Measurements from ENCODE around the gene PARD3.

Gene PARD3

DNA sequence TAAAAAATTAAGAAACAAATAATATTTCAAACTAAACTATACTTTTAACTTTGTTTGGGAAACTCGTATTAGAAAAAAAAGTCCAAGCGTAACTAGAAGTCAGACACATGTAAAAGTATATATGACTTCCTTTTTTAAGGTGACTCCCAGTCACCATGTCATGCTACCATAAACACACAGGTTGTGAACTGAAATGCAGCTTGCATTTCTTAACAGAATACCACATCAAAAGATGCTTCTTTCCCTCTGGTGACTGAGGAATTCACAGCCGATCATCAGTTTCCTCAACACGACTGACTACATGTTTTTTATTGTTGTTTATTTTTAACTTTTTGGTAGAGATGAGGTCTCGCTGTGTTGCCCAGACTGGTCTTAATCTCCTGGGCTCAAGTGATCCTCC lies 445.0 kb downstream of the PARD3 start:
- Histone ChIP-seq H3K23ac (ENCODE audit: low read length) (no peak overlapping the region), H3K4me3 (ENCODE audit: low read depth, low read length) (no peak overlapping the region), H3K27ac (ENCODE audit: low read depth, low read length) (no peak overlapping the region), H3K27me3 (ENCODE audit: insufficient read depth, low read length) (no peaks in the 10 kb centered on the region), H3K9me3 (ENCODE audit: insufficient read depth, low read depth, low read length) (no peaks in the 10 kb centered on the region), H4K12ac (ENCODE audit: low read depth, low read length) (no peak overlapping the region), H3K14ac (ENCODE audit: low read length) (no peak overlapping the region), H3K4me1 (ENCODE audit: control insufficient read depth in 1 of 2, insufficient read depth in 2 of 2, low read length in 2 of 2) (no peaks in the 10 kb centered on the region), H2BK12ac (ENCODE audit: low read length) (no peak overlapping the region), H4K8ac (ENCODE audit: low read depth, low read length) (no peak overlapping the region), H3K79me1 (ENCODE audit: low read length) (no peaks in the 10 kb centered on the region), H3K18ac (ENCODE audit: low read length) (no peak overlapping the region), H4K91ac (ENCODE audit: low read depth, low read length) (no peak overlapping the region), H2AFZ (ENCODE audit: insufficient read depth, low read length, poor library complexity) (no peak overlapping the region), H3K9ac (ENCODE audit: low read length) (no peak overlapping the region), H2BK5ac (ENCODE audit: low read depth, low read length, poor library complexity) (no peak overlapping the region), H3K36me3 (ENCODE audit: control insufficient read depth in 1 of 2, insufficient read depth in 2 of 2, low read length in 2 of 2) (peaks cover 0 to 3% of the 10 kb centered on the region in 2 experiments), H3K4ac (ENCODE audit: low read depth, low read length) (no peak overlapping the region), H3K4me2 (ENCODE audit: low read length) (no peak overlapping the region), H2BK120ac (ENCODE audit: insufficient read depth, low read length, poor library complexity) (no peak overlapping the region), H3K79me2 (ENCODE audit: control insufficient read depth, insufficient read depth, low read length, poor library complexity) (no peaks in the 10 kb centered on the region), H2AK5ac (ENCODE audit: low read length) (no peak overlapping the region)
- no peak for DNase-seq
- no CpG with 5 or more reads among the region's 5 CpGs for WGBS (ENCODE audit: extremely low coverage, insufficient coverage, insufficient read length)

DNA sequence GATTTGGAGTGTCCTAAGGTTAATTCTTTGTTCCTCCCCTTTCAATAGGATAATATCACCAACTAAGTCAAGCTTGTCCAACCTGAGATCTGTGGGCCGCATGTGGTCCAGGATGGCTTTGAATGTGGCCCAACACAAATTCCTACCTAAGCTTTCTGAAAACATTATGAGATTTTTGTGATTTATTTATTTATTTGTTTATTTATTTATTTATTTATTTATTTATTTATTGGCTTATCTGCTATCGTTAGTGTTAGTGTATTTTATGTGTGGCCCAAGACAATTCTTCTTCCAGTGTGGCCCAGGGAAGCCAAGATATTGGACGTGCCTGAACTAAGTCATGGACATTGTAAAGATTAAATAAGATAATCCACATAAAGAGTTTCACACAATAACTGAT lies 446.0 kb downstream of the PARD3 start:
- DNase-seq: no peak
- WGBS (ENCODE audit: extremely low coverage, insufficient coverage, insufficient read length): no CpG with 5 or more reads among the region's 3 CpGs
- Histone ChIP-seq H3K9ac (ENCODE audit: low read length) (no peak overlapping the region), H3K14ac (ENCODE audit: low read length) (no peak overlapping the region), H3K4me1 (ENCODE audit: control insufficient read depth in 1 of 2, insufficient read depth in 2 of 2, low read length in 2 of 2) (no peaks in the 10 kb centered on the region), H3K79me1 (ENCODE audit: low read length) (no peaks in the 10 kb centered on the region), H4K91ac (ENCODE audit: low read depth, low read length) (no peak overlapping the region), H3K79me2 (ENCODE audit: control insufficient read depth, insufficient read depth, low read length, poor library complexity) (no peaks in the 10 kb centered on the region), H3K27ac (ENCODE audit: low read depth, low read length) (no peak overlapping the region), H2AK5ac (ENCODE audit: low read length) (no peak overlapping the region), H3K27me3 (ENCODE audit: insufficient read depth, low read length) (no peaks in the 10 kb centered on the region), H3K4me3 (ENCODE audit: low read depth, low read length) (no peak overlapping the region), H3K36me3 (ENCODE audit: control insufficient read depth in 1 of 2, insufficient read depth in 2 of 2, low read length in 2 of 2) (peaks cover 0 to 1% of the 10 kb centered on the region in 2 experiments), H2AFZ (ENCODE audit: insufficient read depth, low read length, poor library complexity) (no peak overlapping the region), H2BK12ac (ENCODE audit: low read length) (no peak overlapping the region), H3K23ac (ENCODE audit: low read length) (no peak overlapping the region), H3K4ac (ENCODE audit: low read depth, low read length) (no peak overlapping the region), H2BK120ac (ENCODE audit: insufficient read depth, low read length, poor library complexity) (no peak overlapping the region), H4K12ac (ENCODE audit: low read depth, low read length) (no peak overlapping the region), H4K8ac (ENCODE audit: low read depth, low read length) (no peak overlapping the region), H2BK5ac (ENCODE audit: low read depth, low read length, poor library complexity) (no peak overlapping the region), H3K18ac (ENCODE audit: low read length) (no peak overlapping the region), H3K4me2 (ENCODE audit: low read length) (no peak overlapping the region), H3K9me3 (ENCODE audit: insufficient read depth, low read depth, low read length) (no peaks in the 10 kb centered on the region)

DNA sequence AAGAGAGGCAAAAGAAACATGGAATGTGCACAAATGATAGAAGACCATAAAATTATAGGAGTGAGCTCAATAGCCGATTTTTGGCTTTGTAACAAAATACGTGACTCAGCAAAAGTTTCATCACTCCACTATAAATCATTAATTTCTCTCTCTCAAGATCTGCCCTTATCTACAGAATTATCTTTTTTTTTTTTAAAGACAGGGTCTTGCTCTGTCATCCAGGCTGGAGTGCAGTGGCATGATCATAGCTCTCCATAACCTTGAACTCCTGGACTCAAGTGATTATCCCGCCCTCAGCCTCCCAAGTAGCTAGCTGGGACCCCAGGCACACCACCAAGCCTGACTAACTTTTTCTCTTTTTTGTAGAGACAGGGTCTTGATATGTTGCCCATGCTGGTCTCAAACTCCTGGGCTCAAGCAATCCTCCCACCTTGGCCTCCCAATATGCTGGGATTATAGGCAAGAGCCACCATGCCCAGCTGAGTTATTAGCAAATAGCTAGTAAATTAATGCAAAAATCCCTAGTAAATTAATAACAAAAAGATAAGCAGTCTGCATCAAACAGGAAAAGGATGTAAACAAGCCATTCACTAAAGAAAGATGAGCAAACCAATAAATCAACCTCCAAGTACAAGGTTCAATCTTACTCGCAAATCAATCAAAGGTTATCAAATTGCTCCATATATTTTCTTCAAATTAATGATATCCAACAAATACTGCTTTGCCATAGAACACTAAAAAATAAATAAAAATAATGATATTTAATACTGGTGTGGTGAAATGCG lies 450.7 kb downstream of the PARD3 start:
- no peaks in the 10 kb centered on the region for H3K79me1 ChIP-seq (ENCODE audit: low read length)
- no peak overlapping the region for H2BK5ac ChIP-seq (ENCODE audit: low read depth, low read length, poor library complexity)

DNA sequence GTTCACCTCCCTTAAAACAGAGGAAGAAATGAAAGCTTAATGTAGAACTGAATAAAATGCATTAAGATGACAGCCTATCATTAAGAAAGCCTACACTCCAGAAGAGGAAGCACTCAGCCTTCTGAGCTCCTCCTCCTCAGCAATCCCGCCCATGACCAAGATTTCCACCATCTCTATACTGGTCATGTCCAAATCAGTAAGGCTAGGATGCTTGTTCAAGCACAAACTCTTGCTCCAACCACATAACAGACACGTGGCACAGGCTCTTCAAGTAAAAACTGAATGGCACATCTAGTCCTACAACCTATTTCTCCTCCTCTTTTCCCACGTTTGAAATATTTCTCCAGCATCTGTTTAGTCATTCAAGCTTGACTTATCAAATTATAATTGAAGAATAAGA lies 454.1 kb downstream of the PARD3 start:
- H4K8ac ChIP-seq (ENCODE audit: low read depth, low read length): no peak overlapping the region
- H3K27ac ChIP-seq (ENCODE audit: low read depth, low read length): no peak overlapping the region
- no peak overlapping the region for H2BK12ac ChIP-seq (ENCODE audit: low read length)
- no peaks in the 10 kb centered on the region for H3K4me1 ChIP-seq (ENCODE audit: control insufficient read depth in 1 of 2, insufficient read depth in 2 of 2, low read length in 2 of 2)
- H3K36me3 ChIP-seq (ENCODE audit: control insufficient read depth in 1 of 2, insufficient read depth in 2 of 2, low read length in 2 of 2): peaks cover 0 to 2% of the 10 kb centered on the region in 2 experiments
- no peaks in the 10 kb centered on the region for H3K27me3 ChIP-seq (ENCODE audit: insufficient read depth, low read length)
- no CpG with 5 or more reads among the region's 3 CpGs for WGBS (ENCODE audit: extremely low coverage, insufficient coverage, insufficient read length)
- H3K4me2 ChIP-seq (ENCODE audit: low read length): no peak overlapping the region
- no peak overlapping the region for H4K91ac ChIP-seq (ENCODE audit: low read depth, low read length)
- H3K4ac ChIP-seq (ENCODE audit: low read depth, low read length): no peak overlapping the region
- H3K79me1 ChIP-seq (ENCODE audit: low read length): no peaks in the 10 kb centered on the region
- no peak for DNase-seq
- no peak overlapping the region for H3K14ac ChIP-seq (ENCODE audit: low read length)
- no peak overlapping the region for H2BK120ac ChIP-seq (ENCODE audit: insufficient read depth, low read length, poor library complexity)
- no peaks in the 10 kb centered on the region for H3K79me2 ChIP-seq (ENCODE audit: control insufficient read depth, insufficient read depth, low read length, poor library complexity)
- no peak overlapping the region for H2AFZ ChIP-seq (ENCODE audit: insufficient read depth, low read length, poor library complexity)
- H2AK5ac ChIP-seq (ENCODE audit: low read length): no peak overlapping the region
- H4K12ac ChIP-seq (ENCODE audit: low read depth, low read length): no peak overlapping the region
- no peak overlapping the region for H3K18ac ChIP-seq (ENCODE audit: low read length)
- no peak overlapping the region for H2BK5ac ChIP-seq (ENCODE audit: low read depth, low read length, poor library complexity)
- no peak overlapping the region for H3K9ac ChIP-seq (ENCODE audit: low read length)
- no peak overlapping the region for H3K23ac ChIP-seq (ENCODE audit: low read length)
- no peak overlapping the region for H3K4me3 ChIP-seq (ENCODE audit: low read depth, low read length)
- no peaks in the 10 kb centered on the region for H3K9me3 ChIP-seq (ENCODE audit: insufficient read depth, low read depth, low read length)

More for the DNA sequence above, 450.7 kb downstream of the PARD3 start:
- Histone ChIP-seq H2BK120ac (ENCODE audit: insufficient read depth, low read length, poor library complexity) (no peak overlapping the region), H3K4ac (ENCODE audit: low read depth, low read length) (no peak overlapping the region), H4K8ac (ENCODE audit: low read depth, low read length) (no peak overlapping the region), H2AFZ (ENCODE audit: insufficient read depth, low read length, poor library complexity) (no peak overlapping the region), H3K23ac (ENCODE audit: low read length) (no peak overlapping the region), H4K91ac (ENCODE audit: low read depth, low read length) (no peak overlapping the region), H3K27ac (ENCODE audit: low read depth, low read length) (no peak overlapping the region), H3K27me3 (ENCODE audit: insufficient read depth, low read length) (no peaks in the 10 kb centered on the region), H3K9me3 (ENCODE audit: insufficient read depth, low read depth, low read length) (no peaks in the 10 kb centered on the region), H3K4me2 (ENCODE audit: low read length) (no peak overlapping the region), H3K79me2 (ENCODE audit: control insufficient read depth, insufficient read depth, low read length, poor library complexity) (no peaks in the 10 kb centered on the region), H3K4me1 (ENCODE audit: control insufficient read depth in 1 of 2, insufficient read depth in 2 of 2, low read length in 2 of 2) (no peaks in the 10 kb centered on the region), H3K18ac (ENCODE audit: low read length) (no peak overlapping the region), H2AK5ac (ENCODE audit: low read length) (no peak overlapping the region), H3K9ac (ENCODE audit: low read length) (no peak overlapping the region), H4K12ac (ENCODE audit: low read depth, low read length) (no peak overlapping the region), H2BK12ac (ENCODE audit: low read length) (no peak overlapping the region), H3K36me3 (ENCODE audit: control insufficient read depth in 1 of 2, insufficient read depth in 2 of 2, low read length in 2 of 2) (no peaks in the 10 kb centered on the region), H3K14ac (ENCODE audit: low read length) (no peak overlapping the region), H3K4me3 (ENCODE audit: low read depth, low read length) (no peak overlapping the region)
- no peak for DNase-seq
- WGBS (ENCODE audit: extremely low coverage, insufficient coverage, insufficient read length): no CpG with 5 or more reads among the region's 5 CpGs

Measured in trophoblast cell (in vitro differentiated cells and primary cell).